ENCODE results near the gene TOPBP1. TPM values are rescaled to one million over a fixed set of nuclear protein-coding genes. Genes with fewer than 3 reads are reported as not detected.

TOPBP1 gene
- total and polyA plus RNA-seq, 2 of the 8 experiments (the other 6 are each of a cell fraction or from before 2014, with no cell fraction given): 19.7 to 35.9 TPM

GRCh38 chr3:133573629-133574194 lies 88.0 kb downstream of the TOPBP1 start, which contains the start of gene CDV3 (continued):
- no peak for TF ChIP-seq MAFK (IDR thresholded peaks at IDR 0.05; ENCODE audit: low read depth, low read length)
- TF ChIP-seq GABPA (IDR thresholded peaks at IDR 0.05; ENCODE audit: borderline replicate concordance, insufficient read depth, low read length): no peak
- no peak for TF ChIP-seq EGR1 (IDR thresholded peaks at IDR 0.05; ENCODE audit: borderline replicate concordance, low read depth, low read length)
- no peak; the same call in 1 of the 2 replicates for TF ChIP-seq TAF1 (IDR thresholded peaks at IDR 0.05; ENCODE audit: low read depth, low read length)
- peak; percentile 37; the same call in 1 of the 2 replicates for TF ChIP-seq MAX (IDR thresholded peaks at IDR 0.05)
- TF ChIP-seq ASH2L (IDR thresholded peaks at IDR 0.05; ENCODE audit: low read length): peak; percentile 55
- peak; percentile 73 for TF ChIP-seq PHF8 (conservative IDR thresholded peaks at IDR 0.05; ENCODE audit: low read depth, low read length)
- no peak for TF ChIP-seq KDM1A (IDR thresholded peaks at IDR 0.05; ENCODE audit: borderline replicate concordance, low read length)
- TF ChIP-seq BACH1 (IDR thresholded peaks at IDR 0.05; ENCODE audit: low read length): no peak; the same call in 1 of the 2 replicates
- TF ChIP-seq POLR2A (IDR thresholded peaks at IDR 0.05; ENCODE audit: control extremely low read depth in 1 of 2, low read depth in 2 of 2, low read length in 2 of 2): peak in 1 of 2 experiments; percentile 76; a peak in 1 of 3 replicates
- TF ChIP-seq POU5F1 (IDR thresholded peaks at IDR 0.05; ENCODE audit: low read depth, low read length): no peak
- no peak for TF ChIP-seq CBX5 (IDR thresholded peaks at IDR 0.05; ENCODE audit: low read depth, low read length)
- TF ChIP-seq JUND (IDR thresholded peaks at IDR 0.05; ENCODE audit: low read length): peak; percentile 45; the same call in 1 of the 2 replicates
- TF ChIP-seq SIRT6 (IDR thresholded peaks at IDR 0.05; ENCODE audit: low read length): no peak
- no peak for TF ChIP-seq CEBPB (IDR thresholded peaks at IDR 0.05; ENCODE audit: low read depth, low read length)
- no peak for TF ChIP-seq RXRA (IDR thresholded peaks at IDR 0.05; ENCODE audit: insufficient read depth, low read depth, low read length)
- TF ChIP-seq NANOG (IDR thresholded peaks at IDR 0.05; ENCODE audit: insufficient read depth, low read depth, low read length, poor library complexity, severe bottlenecking): peak; percentile 10
- TF ChIP-seq ATF3 (IDR thresholded peaks at IDR 0.05; ENCODE audit: insufficient read depth, low read depth, low read length): no peak
- TF ChIP-seq GTF2F1 (IDR thresholded peaks at IDR 0.05; ENCODE audit: borderline replicate concordance, low read depth, low read length): no peak
- TF ChIP-seq TAF7 (optimal IDR thresholded peaks at IDR 0.05; ENCODE audit: borderline replicate concordance, low read depth, low read length): peak; percentile 69
- TF ChIP-seq RAD21 (IDR thresholded peaks at IDR 0.05 in 1 of 2, conservative IDR thresholded peaks at IDR 0.05 in 1 of 2; ENCODE audit: low read depth in 2 of 2, low read length in 2 of 2): no peak
- no peak for TF ChIP-seq RFX5 (IDR thresholded peaks at IDR 0.05; ENCODE audit: borderline replicate concordance, low read depth, low read length)
- 0 out of 2 replicates have a peak, but pooled peaks have one; percentile 45 for TF ChIP-seq RBBP5 (IDR thresholded peaks at IDR 0.05; ENCODE audit: borderline replicate concordance, low read depth, low read length)
- peak in 1 of 2 experiments; percentile 50; a peak in 1 of 3 replicates for TF ChIP-seq EP300 (IDR thresholded peaks at IDR 0.05; ENCODE audit: borderline replicate concordance in 1 of 2, low read depth in 2 of 2, low read length in 2 of 2)
- no peak for TF ChIP-seq SP2 (IDR thresholded peaks at IDR 0.05; ENCODE audit: low read length)

All from H1 (cell line).